DND-41 (cell line): ENCODE results near the gene SGK1.

ENCODE experiments used
- ATAC-seq: fragments of 200-7000 bp; cut with Tn5 transposase; 3 replicates; pipeline ENCODE4 v1.9.1; 2021; ENCODE audit warnings: low read depth; ENCODE audit not compliant: insufficient read depth
- DNase-seq: peaks from one replicate; pipeline ENCODE4 v3.0.0-alpha.2; 2020
- H2AFZ ChIP-seq: 2 replicates; pipeline ENCODE4 v1.6.0; 2012; ENCODE audit warnings: low read depth, low read length
- H3K27ac ChIP-seq: 2 replicates; pipeline ENCODE4 v1.5.1; 2012; ENCODE audit warnings: low read length, inconsistent platforms
- H3K27me3 ChIP-seq: fragments of 200-600 bp; sonication (generic); 2 replicates; pipeline ENCODE4 v1.6.0; 2012; ENCODE audit warnings: low read length, mild to moderate bottlenecking, inconsistent platforms; ENCODE audit not compliant: insufficient read depth, poor library complexity
- H3K36me3 ChIP-seq: 2 replicates; pipeline ENCODE4 v1.5.1; 2012; ENCODE audit warnings: low read length, inconsistent platforms; ENCODE audit not compliant: insufficient read depth
- H3K4me1 ChIP-seq: 2 replicates; pipeline ENCODE4 v1.5.1; 2012; ENCODE audit warnings: mild to moderate bottlenecking, low read length; ENCODE audit not compliant: insufficient read depth
- H3K4me2 ChIP-seq: 2 replicates; pipeline ENCODE4 v1.6.0; 2012; ENCODE audit warnings: mild to moderate bottlenecking, moderate library complexity, low read length, inconsistent platforms; ENCODE audit not compliant: insufficient read depth
- H3K4me3 ChIP-seq, 2 experiments: fragments of 200-600 bp in 1 of 2; shearing (Covaris generic) in 1 of 2; 2 replicates each; pipeline ENCODE4 v1.5.1; 2012 to 2016; ENCODE audit warnings: inconsistent platforms in 2 of 2, low read length in 2 of 2, mild to moderate bottlenecking in 2 of 2, low read depth in 1 of 2, moderate library complexity in 1 of 2
- H3K79me2 ChIP-seq: 2 replicates; pipeline ENCODE4 v1.6.0; 2012; ENCODE audit warnings: low read length, inconsistent platforms; ENCODE audit not compliant: insufficient read depth
- H3K9ac ChIP-seq: 2 replicates; pipeline ENCODE4 v1.6.0; 2012; ENCODE audit warnings: low read depth, mild to moderate bottlenecking, inconsistent platforms, low read length, moderate library complexity
- H3K9me3 ChIP-seq: 2 replicates; pipeline ENCODE4 v1.5.1; 2012; ENCODE audit warnings: low read length, moderate library complexity, mild to moderate bottlenecking, inconsistent platforms; ENCODE audit not compliant: insufficient read depth, severe bottlenecking
- H4K20me1 ChIP-seq: 2 replicates; pipeline ENCODE4 v1.6.0; 2012; ENCODE audit warnings: low read length; ENCODE audit not compliant: insufficient read depth
- EZH2 ChIP-seq: IDR thresholded peaks from 3 replicates; pipeline ENCODE4 v1.6.1; 2012; ENCODE audit warnings: borderline replicate concordance, low read depth, mild to moderate bottlenecking, moderate library complexity, low read length, inconsistent platforms; ENCODE audit not compliant: severe bottlenecking
- TF ChIP-seq, protein P1 (sequence below): IDR thresholded peaks from 2 replicates; pipeline ENCODE4 v1.5.1; 2012; ENCODE audit warnings: borderline replicate concordance, low read length, moderate library complexity, mild to moderate bottlenecking; ENCODE audit not compliant: poor library complexity, severe bottlenecking; ENCODE audit errors: extremely low read depth

The SGK1 gene

DNA sequence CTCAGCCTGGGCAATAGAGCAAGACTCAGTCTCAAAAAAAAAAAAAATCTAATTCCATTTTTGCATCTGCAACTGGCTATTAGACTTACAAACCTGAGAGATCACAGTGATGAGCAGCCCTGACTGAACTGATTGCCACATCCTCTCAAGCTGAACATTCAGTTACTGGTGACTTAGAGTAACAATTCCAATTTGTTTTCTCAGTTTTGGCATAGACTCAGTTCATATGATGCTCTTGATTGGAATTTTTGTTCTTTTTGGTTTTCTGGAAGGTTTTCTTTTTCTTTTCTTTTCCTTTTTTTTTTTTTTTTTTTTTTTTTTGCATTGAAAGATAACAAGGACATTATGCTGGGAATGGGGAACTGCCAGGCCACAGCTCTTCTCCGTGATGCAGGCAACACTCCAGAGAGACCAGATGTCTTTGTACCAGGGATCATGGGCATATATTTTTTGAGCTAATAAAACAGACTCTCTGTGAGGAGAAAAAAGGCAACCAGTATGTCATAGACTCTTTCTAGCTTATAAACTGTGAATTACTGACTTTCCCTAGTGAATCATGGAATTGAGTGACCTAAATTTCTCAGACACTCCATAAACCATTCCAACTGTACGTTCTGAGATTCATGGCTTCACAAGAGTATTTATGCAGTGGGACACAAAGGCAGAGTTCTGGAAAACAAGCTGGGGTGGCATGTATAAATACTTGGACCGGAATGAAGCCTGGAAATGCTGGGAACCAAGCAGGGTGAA lies 179.5 kb downstream of the SGK1 start:
- Histone ChIP-seq H3K27ac (no peak overlapping the region), H2AFZ (no peak overlapping the region), H3K27me3 (peaks cover under 1% of the 10 kb centered on the region), H3K4me3 (no peak overlapping the region), H3K36me3 (no peaks in the 10 kb centered on the region), H3K79me2 (no peaks in the 10 kb centered on the region), H3K9ac (no peak overlapping the region), H3K9me3 (no peaks in the 10 kb centered on the region), H4K20me1 (no peaks in the 10 kb centered on the region), H3K4me1 (no peaks in the 10 kb centered on the region), H3K4me2 (no peak overlapping the region)
- no peak for TF ChIP-seq EZH2
- TF ChIP-seq, protein P1, sequence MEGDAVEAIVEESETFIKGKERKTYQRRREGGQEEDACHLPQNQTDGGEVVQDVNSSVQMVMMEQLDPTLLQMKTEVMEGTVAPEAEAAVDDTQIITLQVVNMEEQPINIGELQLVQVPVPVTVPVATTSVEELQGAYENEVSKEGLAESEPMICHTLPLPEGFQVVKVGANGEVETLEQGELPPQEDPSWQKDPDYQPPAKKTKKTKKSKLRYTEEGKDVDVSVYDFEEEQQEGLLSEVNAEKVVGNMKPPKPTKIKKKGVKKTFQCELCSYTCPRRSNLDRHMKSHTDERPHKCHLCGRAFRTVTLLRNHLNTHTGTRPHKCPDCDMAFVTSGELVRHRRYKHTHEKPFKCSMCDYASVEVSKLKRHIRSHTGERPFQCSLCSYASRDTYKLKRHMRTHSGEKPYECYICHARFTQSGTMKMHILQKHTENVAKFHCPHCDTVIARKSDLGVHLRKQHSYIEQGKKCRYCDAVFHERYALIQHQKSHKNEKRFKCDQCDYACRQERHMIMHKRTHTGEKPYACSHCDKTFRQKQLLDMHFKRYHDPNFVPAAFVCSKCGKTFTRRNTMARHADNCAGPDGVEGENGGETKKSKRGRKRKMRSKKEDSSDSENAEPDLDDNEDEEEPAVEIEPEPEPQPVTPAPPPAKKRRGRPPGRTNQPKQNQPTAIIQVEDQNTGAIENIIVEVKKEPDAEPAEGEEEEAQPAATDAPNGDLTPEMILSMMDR: no peak
- ATAC-seq (no peak), DNase-seq (no peak)

DNA sequence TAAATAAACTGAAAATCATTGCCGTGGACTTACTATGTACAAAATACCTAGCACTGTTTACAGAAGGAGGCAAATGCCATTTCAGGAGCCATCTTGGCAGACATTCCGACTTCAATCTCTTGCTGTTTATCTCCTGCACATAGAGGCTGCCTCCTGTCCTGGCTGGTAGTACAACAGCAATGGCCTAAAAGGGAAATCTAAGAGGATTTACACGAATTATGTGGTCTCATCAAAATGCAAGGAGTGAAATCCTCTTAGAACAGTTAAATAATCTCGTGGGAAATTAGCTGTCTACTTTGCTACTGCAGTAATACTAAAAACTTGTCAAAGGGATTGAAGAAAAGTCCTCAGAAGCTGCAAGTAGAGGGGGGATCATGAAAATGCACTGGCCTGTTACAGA lies 183.3 kb downstream of the SGK1 start:
- no peak for TF ChIP-seq EZH2
- TF ChIP-seq, protein P1: no peak
- no peak overlapping the region for H2AFZ ChIP-seq

GRCh38 chr6:134132494-134133141 lies 185.3 kb downstream of the SGK1 start:
- no peak for ATAC-seq
- H3K4me3 ChIP-seq: no peak overlapping the region
- no peak for DNase-seq
- H3K4me2 ChIP-seq: no peak overlapping the region
- no peak overlapping the region for H3K27ac ChIP-seq
- TF ChIP-seq, protein P1: no peak
- no peak for TF ChIP-seq EZH2
- no peaks in the 10 kb centered on the region for H3K79me2 ChIP-seq
- no peak overlapping the region for H2AFZ ChIP-seq
- H4K20me1 ChIP-seq: no peaks in the 10 kb centered on the region
- H3K36me3 ChIP-seq: no peaks in the 10 kb centered on the region
- no peaks in the 10 kb centered on the region for H3K27me3 ChIP-seq
- H3K9ac ChIP-seq: no peak overlapping the region
- no peaks in the 10 kb centered on the region for H3K4me1 ChIP-seq
- no peaks in the 10 kb centered on the region for H3K9me3 ChIP-seq

More for the DNA sequence above, 183.3 kb downstream of the SGK1 start:
- Histone ChIP-seq H4K20me1 (no peaks in the 10 kb centered on the region), H3K27me3 (no peaks in the 10 kb centered on the region), H3K27ac (no peak overlapping the region), H3K36me3 (no peaks in the 10 kb centered on the region), H3K9me3 (no peaks in the 10 kb centered on the region), H3K9ac (no peak overlapping the region), H3K4me1 (no peaks in the 10 kb centered on the region), H3K79me2 (no peaks in the 10 kb centered on the region), H3K4me3 (no peak overlapping the region), H3K4me2 (no peak overlapping the region)
- DNase-seq (no peak), ATAC-seq (no peak)
